Measurements from ENCODE around the gene BEST3.

DNA sequence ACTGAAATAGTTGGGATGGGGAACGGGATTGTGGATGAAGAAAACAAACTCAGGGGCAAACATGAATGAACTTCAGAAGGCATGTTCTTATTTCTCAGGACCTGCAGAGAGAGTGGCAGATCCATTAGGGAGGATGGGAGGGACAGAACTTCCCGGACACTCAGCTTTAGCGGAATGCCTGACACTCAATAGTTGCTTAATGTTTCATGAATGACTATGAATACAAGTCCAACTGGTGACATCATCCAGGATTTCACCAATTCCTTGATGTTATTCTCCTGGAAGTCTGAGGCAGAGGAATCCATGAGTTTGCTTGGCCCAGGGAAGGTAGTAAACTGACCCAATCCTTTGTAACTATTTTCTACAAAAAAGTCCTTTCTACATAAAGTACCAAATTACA is 50.6 kb downstream of the BEST3 start:
- TF ChIP-seq, protein P1, sequence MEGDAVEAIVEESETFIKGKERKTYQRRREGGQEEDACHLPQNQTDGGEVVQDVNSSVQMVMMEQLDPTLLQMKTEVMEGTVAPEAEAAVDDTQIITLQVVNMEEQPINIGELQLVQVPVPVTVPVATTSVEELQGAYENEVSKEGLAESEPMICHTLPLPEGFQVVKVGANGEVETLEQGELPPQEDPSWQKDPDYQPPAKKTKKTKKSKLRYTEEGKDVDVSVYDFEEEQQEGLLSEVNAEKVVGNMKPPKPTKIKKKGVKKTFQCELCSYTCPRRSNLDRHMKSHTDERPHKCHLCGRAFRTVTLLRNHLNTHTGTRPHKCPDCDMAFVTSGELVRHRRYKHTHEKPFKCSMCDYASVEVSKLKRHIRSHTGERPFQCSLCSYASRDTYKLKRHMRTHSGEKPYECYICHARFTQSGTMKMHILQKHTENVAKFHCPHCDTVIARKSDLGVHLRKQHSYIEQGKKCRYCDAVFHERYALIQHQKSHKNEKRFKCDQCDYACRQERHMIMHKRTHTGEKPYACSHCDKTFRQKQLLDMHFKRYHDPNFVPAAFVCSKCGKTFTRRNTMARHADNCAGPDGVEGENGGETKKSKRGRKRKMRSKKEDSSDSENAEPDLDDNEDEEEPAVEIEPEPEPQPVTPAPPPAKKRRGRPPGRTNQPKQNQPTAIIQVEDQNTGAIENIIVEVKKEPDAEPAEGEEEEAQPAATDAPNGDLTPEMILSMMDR (IDR thresholded peaks at IDR 0.05): no peak
- no peak for TF ChIP-seq POLR2A (IDR thresholded peaks at IDR 0.05)
